ENCODE data around the gene SLC12A3. TPM values are rescaled to one million over a fixed set of nuclear protein-coding genes. Genes with fewer than 3 reads are reported as not detected.

The SLC12A3 gene
- total and polyA plus RNA-seq, 2 experiments from 2014 or later = not detected

DNA sequence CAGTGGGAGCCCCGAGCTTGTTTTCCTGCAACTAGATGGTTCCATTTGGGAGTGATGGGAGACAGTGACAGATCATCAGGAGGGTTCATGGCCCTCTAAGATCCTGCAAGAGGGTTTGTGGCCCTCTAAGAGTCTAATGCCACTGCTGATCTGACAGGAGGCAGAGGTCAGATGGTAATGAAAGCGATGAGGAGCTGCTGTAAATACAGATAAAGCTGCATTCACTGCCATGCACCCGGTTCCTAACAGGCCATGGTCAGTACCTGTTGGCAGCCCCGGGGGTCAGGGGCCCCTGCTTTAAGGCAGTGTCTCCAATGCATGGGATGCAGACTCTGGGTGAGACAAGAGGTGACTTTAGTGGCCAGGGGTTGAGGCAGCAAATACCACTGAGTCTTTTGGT, 30.8 kb downstream of the SLC12A3 start:
- no peaks in the 10 kb centered on the region for H3K36me3 ChIP-seq
- H3K4me3 ChIP-seq = no peak overlapping the region
- H3K9me3 ChIP-seq (ENCODE audit: low read depth) = no peaks in the 10 kb centered on the region
- no peak for DNase-seq (ENCODE audit: low read depth in 1 of 2, low spot score in 1 of 2)
- no peaks in the 10 kb centered on the region for H3K27me3 ChIP-seq
- TF ChIP-seq, protein P1, sequence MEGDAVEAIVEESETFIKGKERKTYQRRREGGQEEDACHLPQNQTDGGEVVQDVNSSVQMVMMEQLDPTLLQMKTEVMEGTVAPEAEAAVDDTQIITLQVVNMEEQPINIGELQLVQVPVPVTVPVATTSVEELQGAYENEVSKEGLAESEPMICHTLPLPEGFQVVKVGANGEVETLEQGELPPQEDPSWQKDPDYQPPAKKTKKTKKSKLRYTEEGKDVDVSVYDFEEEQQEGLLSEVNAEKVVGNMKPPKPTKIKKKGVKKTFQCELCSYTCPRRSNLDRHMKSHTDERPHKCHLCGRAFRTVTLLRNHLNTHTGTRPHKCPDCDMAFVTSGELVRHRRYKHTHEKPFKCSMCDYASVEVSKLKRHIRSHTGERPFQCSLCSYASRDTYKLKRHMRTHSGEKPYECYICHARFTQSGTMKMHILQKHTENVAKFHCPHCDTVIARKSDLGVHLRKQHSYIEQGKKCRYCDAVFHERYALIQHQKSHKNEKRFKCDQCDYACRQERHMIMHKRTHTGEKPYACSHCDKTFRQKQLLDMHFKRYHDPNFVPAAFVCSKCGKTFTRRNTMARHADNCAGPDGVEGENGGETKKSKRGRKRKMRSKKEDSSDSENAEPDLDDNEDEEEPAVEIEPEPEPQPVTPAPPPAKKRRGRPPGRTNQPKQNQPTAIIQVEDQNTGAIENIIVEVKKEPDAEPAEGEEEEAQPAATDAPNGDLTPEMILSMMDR (IDR thresholded peaks at IDR 0.05; ENCODE audit: low read depth, low read length) = no peak
- no peaks in the 10 kb centered on the region for H3K4me1 ChIP-seq (ENCODE audit: low read depth)
- no peak overlapping the region for H3K27ac ChIP-seq

DNA sequence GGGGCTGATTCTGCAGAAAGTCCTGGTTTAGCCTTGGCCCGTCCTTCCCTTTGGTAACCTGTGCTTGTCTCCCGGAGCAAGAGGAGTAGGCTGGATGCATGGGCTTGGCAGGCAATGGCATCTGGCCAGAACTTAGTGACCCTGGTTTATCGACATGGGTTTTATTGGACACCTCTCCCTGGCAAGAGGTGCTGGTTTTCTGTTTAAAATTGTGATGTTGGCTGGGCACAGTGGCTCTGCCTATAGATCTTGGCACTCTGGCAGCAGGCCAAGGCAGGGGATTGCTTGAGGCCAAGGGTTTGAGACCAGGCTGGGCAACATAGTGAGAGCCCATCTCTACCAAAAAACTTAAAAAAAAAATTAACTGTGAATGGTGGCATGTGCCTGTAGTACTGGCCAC, 31.2 kb downstream of the SLC12A3 start:
- H3K4me1 ChIP-seq (ENCODE audit: low read depth) = no peaks in the 10 kb centered on the region
- no peak overlapping the region for H3K4me3 ChIP-seq
- H3K27ac ChIP-seq = no peak overlapping the region
- H3K36me3 ChIP-seq = no peaks in the 10 kb centered on the region
- H3K27me3 ChIP-seq = no peaks in the 10 kb centered on the region
- TF ChIP-seq, protein P1 (IDR thresholded peaks at IDR 0.05; ENCODE audit: low read depth, low read length) = no peak
- no peak for DNase-seq (ENCODE audit: low read depth in 1 of 2, low spot score in 1 of 2)
- H3K9me3 ChIP-seq (ENCODE audit: low read depth) = no peaks in the 10 kb centered on the region

DNA sequence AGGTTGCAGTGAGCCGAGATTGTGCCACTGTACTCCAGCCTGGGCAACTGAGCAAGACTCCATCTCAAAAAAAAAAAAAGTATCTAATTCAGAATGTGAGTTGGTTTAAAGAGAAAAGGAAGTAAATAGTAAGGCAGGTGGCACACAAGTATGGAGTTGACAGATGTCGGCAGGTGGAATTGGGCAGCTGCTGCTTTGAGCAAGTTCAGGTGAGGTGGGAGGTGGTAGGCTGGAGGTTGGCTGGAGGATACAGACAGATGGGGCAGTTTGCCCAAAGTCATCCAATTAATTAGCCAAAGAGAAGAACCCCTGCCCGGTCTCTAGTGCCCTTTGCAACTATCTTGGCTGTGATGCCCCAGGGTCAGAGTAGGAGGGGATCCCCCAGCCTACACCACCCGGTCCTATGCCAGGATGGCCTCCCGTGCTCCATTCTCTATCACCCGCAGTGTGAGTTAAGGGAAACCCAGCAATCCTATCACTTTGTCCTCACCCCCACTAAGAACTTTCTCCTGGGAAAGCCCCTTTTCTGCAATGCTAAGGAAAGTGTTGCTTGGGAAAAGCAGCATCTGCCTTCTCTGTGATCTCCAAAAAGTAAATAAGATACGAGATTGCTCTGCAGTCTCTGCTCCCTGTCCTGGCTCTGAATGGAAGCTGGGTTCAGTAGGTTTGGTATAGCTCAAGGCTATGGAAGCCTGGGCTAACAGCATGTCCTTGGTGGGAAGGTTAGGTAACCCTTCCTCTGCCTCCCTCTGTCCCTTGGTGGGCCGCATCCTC, 32.2 kb downstream of the SLC12A3 start:
- Histone ChIP-seq H3K27me3 (no peaks in the 10 kb centered on the region), H3K4me3 (no peak overlapping the region), H3K27ac (no peak overlapping the region), H3K4me1 (ENCODE audit: low read depth) (no peaks in the 10 kb centered on the region), H3K9me3 (ENCODE audit: low read depth) (no peaks in the 10 kb centered on the region), H3K36me3 (no peaks in the 10 kb centered on the region)
- DNase-seq (ENCODE audit: low read depth in 1 of 2, low spot score in 1 of 2) = no peak
- TF ChIP-seq, protein P1 (IDR thresholded peaks at IDR 0.05; ENCODE audit: low read depth, low read length) = no peak

DNA sequence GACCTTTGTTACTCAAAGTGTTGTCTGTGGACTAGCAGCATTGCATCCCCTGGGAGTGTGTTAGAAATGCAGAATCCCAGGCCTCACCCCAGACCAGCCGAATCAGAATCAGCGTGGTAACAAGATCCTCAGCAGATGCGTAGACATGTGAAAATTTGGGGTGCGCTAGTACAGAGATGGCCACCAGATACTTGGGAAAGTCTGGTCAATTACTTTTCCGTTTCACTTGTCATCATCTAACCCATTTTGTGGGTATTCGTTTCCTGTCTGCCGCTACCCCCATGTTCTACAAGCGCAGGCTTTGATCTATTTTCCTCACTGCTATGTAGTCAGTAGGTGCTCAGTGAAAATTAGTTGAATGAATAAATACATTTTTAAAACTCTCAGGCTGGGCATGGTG, 33.8 kb downstream of the SLC12A3 start:
- H3K4me1 ChIP-seq (ENCODE audit: low read depth) = no peaks in the 10 kb centered on the region
- no peaks in the 10 kb centered on the region for H3K36me3 ChIP-seq
- DNase-seq (ENCODE audit: low read depth in 1 of 2, low spot score in 1 of 2) = no peak
- no peak overlapping the region for H3K27ac ChIP-seq
- H3K4me3 ChIP-seq = no peak overlapping the region
- no peaks in the 10 kb centered on the region for H3K9me3 ChIP-seq (ENCODE audit: low read depth)
- TF ChIP-seq, protein P1 (IDR thresholded peaks at IDR 0.05; ENCODE audit: low read depth, low read length) = no peak
- H3K27me3 ChIP-seq = no peaks in the 10 kb centered on the region

DNA sequence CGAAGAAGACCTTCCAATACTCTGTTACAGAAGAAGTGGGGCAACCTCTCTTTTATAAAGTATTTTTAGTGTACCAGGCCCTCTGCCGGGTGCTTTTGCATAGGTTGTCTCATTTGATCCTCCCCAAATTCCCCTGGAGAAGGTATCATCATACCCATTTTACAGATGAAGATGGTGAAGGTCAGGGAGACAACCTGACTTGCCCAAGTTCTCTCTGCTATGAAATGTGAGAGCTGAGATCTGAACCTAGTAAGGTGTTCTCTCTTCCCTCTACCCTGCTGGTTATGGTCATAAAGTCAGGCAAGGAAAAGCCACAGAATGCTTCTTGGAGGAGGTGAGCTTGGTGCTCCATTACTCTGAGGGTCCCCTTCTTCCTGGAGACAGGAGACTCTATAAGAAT, 38.9 kb downstream of the SLC12A3 start:
- Histone ChIP-seq H3K9me3 (ENCODE audit: low read depth) (no peaks in the 10 kb centered on the region), H3K4me3 (no peak overlapping the region), H3K27me3 (no peaks in the 10 kb centered on the region), H3K36me3 (no peaks in the 10 kb centered on the region), H3K4me1 (ENCODE audit: low read depth) (peaks cover 5% of the 10 kb centered on the region), H3K27ac (no peak overlapping the region)
- TF ChIP-seq, protein P1 (IDR thresholded peaks at IDR 0.05; ENCODE audit: low read depth, low read length) = no peak
- no peak for DNase-seq (ENCODE audit: low read depth in 1 of 2, low spot score in 1 of 2)
